OCI-LY7 (cell line): Measurements from ENCODE around the gene TAF11L5.
"Not testable (repeated sequence)": the region's sequence is repeated elsewhere in the genome, so short reads cannot be mapped to it uniquely, and the experiment has no call there.

Experiments used
- EZH2phosphoT487 ChIP-seq: fragments of 200-600 bp; sonication (generic); IDR thresholded peaks from 2 replicates; pipeline ENCODE4 v1.6.1; 2018; ENCODE audit warnings: low read depth, borderline replicate concordance, mild to moderate bottlenecking, mixed run types, antibody characterized with exemption, low read length, moderate library complexity, mixed read lengths
- TF ChIP-seq, protein P1 (sequence below): fragments of 200-600 bp; sonication (generic); conservative IDR thresholded peaks from 2 replicates; pipeline ENCODE4 v1.5.1; 2014; ENCODE audit warnings: mild to moderate bottlenecking, antibody characterized with exemption, low read length, moderate library complexity, mixed read lengths

DNA sequence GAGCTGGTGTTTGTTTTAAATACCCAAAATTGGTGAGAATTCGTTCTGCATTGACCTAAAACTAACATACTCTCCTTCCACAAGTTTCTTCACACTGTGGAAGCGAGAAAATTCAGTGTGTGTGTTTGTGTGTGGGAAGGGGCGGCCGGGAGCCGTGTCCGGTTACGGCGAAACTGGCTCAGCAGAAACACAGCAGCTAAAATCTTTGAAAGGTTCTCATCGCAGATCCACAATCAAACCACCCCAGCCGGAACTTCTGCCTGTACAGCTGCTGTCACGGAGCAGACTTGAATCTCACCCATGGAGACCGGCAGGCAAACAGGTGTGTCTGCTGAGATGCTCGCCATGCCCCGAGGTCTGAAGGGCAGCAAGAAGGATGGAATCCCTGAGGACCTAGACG is 3.3 kb downstream of the TAF11L5 start, which contains the start of gene TAF11L6:
- TF ChIP-seq, protein P1, sequence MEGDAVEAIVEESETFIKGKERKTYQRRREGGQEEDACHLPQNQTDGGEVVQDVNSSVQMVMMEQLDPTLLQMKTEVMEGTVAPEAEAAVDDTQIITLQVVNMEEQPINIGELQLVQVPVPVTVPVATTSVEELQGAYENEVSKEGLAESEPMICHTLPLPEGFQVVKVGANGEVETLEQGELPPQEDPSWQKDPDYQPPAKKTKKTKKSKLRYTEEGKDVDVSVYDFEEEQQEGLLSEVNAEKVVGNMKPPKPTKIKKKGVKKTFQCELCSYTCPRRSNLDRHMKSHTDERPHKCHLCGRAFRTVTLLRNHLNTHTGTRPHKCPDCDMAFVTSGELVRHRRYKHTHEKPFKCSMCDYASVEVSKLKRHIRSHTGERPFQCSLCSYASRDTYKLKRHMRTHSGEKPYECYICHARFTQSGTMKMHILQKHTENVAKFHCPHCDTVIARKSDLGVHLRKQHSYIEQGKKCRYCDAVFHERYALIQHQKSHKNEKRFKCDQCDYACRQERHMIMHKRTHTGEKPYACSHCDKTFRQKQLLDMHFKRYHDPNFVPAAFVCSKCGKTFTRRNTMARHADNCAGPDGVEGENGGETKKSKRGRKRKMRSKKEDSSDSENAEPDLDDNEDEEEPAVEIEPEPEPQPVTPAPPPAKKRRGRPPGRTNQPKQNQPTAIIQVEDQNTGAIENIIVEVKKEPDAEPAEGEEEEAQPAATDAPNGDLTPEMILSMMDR = not testable (repeated sequence)
- not testable (repeated sequence) for TF ChIP-seq EZH2phosphoT487
